Stomach (tissue), 4 donors: ENCODE measurements around the gene RS1.

ENCODE experiments used
- CTCF ChIP-seq, 7 experiments: fragments of 450-650 bp in 4 of 7; fragments of 200-600 bp in 3 of 7; sonication (generic) in 3 of 7; IDR thresholded peaks; one replicate each; pipeline ENCODE4 v1.5.1; 2016 to 2019; ENCODE audit warnings: antibody characterized with exemption in 7 of 7, control low read depth in 2 of 7, mild to moderate bottlenecking in 1 of 7
- EP300 ChIP-seq: sonication (generic); formaldehyde crosslinking; IDR thresholded peaks from one replicate; pipeline ENCODE4 v1.6.1; 2017; ENCODE audit warnings: antibody characterized with exemption
- POLR2A ChIP-seq, 4 donors: fragments of 450-650 bp; IDR thresholded peaks; one replicate each; pipeline ENCODE4 v1.6.1; 2016; ENCODE audit warnings: antibody characterized with exemption in 4 of 4, control low read depth in 2 of 4, mild to moderate bottlenecking in 1 of 4, moderate library complexity in 1 of 4
- POLR2AphosphoS5 ChIP-seq, 3 donors: sonication (generic); formaldehyde crosslinking; IDR thresholded peaks; one replicate each; pipeline ENCODE4 v1.6.1; 2016; ENCODE audit warnings: antibody characterized with exemption in 3 of 3

GRCh38 chrX:18638398-18638797 lies 33.5 kb downstream of the RS1 start:
- TF ChIP-seq CTCF (IDR thresholded peaks at IDR 0.05) (no peak), POLR2AphosphoS5 (IDR thresholded peaks at IDR 0.05) (no peak), POLR2A (IDR thresholded peaks at IDR 0.05) (no peak), EP300 (no peak)
